Retinal pigment epithelial cell (primary cell): ENCODE data around the gene TARM1.

Experiments
- DNase-seq: peaks from one replicate; pipeline ENCODE4 v3.0.0-alpha.2; 2010; ENCODE audit warnings: low read depth
- H3K4me3 ChIP-seq: 2 replicates; pipeline ENCODE4 v1.5.1; 2011; ENCODE audit warnings: mild to moderate bottlenecking, low read length, control low read depth, moderate library complexity
- TF ChIP-seq, protein P1 (sequence below): conservative IDR thresholded peaks from 2 replicates; pipeline ENCODE4 v1.5.1; 2011; ENCODE audit warnings: low read depth, low read length, control low read depth, inconsistent platforms

Gene TARM1

DNA sequence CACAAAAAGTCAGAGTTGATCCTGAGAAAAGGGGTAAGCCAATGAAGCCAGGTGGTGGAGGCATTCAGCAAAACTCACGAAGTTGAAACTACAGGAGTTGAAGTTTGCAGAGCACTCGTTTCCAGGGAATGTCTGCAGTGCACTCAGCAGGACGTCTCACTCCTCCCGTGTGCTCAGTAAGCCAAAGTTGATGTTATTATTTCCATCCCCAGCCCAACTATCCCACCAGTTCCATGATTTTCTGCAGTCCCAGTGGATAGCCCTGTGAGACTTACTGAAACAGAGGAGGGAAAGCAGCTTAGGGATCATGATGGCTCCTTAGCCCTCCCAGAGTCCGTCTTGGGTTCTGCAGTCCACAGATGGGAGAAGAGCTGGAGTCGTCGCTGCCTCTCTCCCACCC, at the start of gene TARM1:
Gene TARM1, minus strand, starts transcription at position 334 of the 400 bp plus-strand sequence. Its CDS starts 25 bp downstream, at position 309.
- TF ChIP-seq, protein P1, sequence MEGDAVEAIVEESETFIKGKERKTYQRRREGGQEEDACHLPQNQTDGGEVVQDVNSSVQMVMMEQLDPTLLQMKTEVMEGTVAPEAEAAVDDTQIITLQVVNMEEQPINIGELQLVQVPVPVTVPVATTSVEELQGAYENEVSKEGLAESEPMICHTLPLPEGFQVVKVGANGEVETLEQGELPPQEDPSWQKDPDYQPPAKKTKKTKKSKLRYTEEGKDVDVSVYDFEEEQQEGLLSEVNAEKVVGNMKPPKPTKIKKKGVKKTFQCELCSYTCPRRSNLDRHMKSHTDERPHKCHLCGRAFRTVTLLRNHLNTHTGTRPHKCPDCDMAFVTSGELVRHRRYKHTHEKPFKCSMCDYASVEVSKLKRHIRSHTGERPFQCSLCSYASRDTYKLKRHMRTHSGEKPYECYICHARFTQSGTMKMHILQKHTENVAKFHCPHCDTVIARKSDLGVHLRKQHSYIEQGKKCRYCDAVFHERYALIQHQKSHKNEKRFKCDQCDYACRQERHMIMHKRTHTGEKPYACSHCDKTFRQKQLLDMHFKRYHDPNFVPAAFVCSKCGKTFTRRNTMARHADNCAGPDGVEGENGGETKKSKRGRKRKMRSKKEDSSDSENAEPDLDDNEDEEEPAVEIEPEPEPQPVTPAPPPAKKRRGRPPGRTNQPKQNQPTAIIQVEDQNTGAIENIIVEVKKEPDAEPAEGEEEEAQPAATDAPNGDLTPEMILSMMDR, result no peak
- no peak for DNase-seq
- H3K4me3 ChIP-seq, result no peak within 1 kb of the TSS

DNA sequence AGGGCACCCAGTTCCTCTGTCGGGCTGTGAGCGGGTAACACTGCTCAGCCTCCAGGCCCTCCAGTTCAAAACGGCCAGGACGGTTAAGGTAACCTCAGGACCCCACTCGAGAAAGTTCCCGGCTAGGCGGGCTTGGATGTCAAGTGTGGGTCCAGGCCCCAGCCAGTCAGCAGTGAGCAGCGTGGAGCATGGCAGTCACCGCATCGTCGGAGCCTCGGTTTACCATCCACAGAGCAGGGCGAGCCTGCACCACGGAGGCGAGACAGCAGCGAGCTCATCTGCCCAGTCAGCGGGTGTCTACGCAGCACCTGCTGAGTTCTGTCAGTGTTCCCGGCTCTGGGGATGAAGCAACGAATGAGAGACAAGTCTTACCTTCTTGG, 48.4 kb upstream of the TARM1 start:
- TF ChIP-seq, protein P1, result no peak
- no peak for DNase-seq
- H3K4me3 ChIP-seq, result no peak overlapping the region

DNA sequence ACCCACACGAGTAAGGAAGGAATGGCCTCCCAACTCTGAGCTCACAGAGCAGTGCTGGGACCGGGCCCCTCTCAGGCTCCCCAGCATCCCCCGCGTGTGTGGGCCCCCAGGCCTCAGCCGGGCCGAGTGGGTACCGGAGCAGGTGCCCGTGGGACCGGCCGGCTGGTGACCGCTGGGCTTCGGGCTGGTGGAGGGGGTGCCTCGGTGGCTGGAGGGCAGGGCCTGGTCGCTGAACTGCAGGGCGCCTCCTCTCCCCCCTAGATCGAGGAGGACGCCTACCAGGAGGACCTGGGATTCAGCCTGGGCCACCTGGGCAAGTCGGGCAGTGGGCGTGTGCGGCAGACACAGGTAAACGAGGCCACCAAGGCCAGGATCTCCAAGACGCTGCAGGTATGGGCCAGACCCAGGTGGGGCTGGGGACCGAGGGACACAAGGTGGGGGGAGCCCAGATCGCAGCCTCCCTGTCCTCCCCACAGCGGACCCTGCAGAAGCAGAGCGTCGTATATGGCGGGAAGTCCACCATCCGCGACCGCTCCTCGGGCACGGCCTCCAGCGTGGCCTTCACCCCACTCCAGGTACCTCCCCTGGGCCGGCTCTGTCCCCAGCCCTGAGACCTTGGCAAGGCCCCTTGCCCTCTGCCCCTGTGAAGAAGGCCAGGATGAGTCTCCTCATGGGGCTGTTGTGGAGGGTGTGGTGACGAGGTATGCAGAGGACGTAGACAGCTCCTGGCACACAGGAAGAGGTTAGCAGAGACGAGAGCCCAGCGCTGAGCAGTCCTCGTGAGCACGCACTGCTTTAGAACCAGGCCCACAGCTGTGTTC, 47.8 kb upstream of the TARM1 start:
- TF ChIP-seq, protein P1, result no peak
- no peak for DNase-seq
- no peak overlapping the region for H3K4me3 ChIP-seq

DNA sequence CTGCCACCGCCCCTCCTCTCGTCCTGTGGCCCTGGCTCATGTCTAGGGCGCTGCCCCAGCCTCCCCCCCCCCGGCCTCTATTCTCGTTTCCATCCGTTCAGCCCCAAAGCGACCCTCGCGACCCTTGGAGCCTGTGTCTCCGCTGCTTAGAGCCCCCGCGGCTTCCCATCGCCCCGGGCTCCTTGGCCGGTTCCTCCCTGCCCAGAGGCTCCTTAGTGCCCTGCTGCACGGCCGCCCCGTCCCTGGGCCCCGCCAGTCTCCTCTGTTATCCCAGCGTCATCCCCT, 47.2 kb upstream of the TARM1 start:
- TF ChIP-seq, protein P1, result no peak
- DNase-seq, result no peak
- no peak overlapping the region for H3K4me3 ChIP-seq

DNA sequence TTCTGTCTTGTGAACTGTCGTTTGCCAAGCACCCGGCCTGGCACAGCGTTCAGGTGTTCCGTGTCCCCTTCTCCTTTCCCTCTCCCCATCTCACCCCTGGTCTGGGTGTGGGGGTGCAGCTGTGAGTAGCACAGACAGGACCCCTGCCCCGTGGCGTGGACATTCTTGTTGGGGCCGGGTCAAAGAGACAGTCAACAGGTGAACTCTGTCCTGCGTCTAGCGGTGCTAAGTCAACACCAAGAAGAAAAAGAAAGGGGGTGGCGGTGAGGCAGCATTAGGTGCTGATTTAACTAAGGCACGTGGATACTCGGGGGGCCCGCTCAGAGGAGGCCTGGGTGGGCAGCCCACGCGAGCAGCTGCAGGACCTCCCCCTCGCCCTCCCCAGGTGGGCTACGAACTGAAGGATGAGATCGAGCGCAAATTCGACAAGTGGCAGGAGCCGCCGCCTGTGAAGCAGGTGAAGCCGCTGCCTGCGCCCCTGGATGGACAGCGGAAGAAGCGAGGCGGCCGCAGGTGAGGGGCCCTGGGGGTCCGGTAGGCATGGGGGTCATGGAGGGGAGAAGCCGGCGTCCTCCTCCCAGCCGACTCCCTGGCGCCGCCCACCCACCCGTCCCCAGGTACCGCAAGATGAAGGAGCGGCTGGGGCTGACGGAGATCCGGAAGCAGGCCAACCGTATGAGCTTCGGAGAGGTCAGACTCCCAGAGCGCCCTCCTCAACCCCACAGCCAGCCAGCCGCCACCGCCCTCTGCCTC, 46.7 kb upstream of the TARM1 start:
- H3K4me3 ChIP-seq, result no peak overlapping the region
- DNase-seq, result no peak
- TF ChIP-seq, protein P1, result no peak

DNA sequence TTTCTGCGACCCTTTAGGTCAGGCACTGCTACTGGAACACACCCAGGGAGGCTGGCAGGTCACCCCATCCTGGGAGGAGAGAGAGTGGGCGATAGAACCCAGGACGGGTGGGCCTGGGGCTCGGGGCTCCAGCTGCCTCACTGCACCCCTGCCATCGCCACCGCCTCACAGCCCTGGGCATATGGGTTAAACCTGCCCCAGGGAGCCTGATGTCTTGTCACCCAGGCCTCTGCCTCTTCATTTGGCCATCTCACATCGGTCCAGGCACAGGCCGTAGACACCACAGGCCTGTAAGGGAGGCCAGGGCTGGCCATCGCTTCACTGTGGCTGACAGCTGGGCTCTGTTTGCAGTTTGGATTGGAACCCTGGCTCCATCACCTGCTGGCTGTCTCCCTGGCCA, 44.5 kb upstream of the TARM1 start:
- no peak overlapping the region for H3K4me3 ChIP-seq
- TF ChIP-seq, protein P1, result no peak
- DNase-seq, result no peak

DNA sequence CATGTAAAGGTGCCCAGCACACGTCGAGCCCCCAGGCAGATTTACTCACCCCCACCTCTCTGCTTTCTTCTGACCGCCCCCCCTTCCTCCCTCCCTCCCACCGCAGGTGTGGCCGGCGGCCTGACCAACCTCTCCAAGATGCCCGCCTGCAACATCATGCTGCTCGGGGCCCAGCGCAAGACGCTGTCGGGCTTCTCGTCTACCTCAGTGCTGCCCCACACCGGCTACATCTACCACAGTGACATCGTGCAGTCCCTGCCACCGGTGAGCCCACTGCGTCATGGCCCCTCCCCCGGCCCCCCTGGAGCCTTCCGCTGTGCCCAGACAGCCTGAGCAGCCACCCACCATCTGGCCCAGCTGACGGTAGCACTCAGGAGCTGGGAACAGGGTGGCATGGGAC, 43.2 kb upstream of the TARM1 start:
- H3K4me3 ChIP-seq, result no peak overlapping the region
- DNase-seq, result no peak
- TF ChIP-seq, protein P1, result no peak
